ENCODE data around the gene SEC16A. TPM values are rescaled to one million over a fixed set of nuclear protein-coding genes. Genes with fewer than 3 reads are reported as not detected.

SEC16A gene
- total and polyA plus RNA-seq, 2 donors (not counting 3 experiments of a cell fraction or from before 2014, with no cell fraction given), result 34.5 to 80.6 TPM

DNA sequence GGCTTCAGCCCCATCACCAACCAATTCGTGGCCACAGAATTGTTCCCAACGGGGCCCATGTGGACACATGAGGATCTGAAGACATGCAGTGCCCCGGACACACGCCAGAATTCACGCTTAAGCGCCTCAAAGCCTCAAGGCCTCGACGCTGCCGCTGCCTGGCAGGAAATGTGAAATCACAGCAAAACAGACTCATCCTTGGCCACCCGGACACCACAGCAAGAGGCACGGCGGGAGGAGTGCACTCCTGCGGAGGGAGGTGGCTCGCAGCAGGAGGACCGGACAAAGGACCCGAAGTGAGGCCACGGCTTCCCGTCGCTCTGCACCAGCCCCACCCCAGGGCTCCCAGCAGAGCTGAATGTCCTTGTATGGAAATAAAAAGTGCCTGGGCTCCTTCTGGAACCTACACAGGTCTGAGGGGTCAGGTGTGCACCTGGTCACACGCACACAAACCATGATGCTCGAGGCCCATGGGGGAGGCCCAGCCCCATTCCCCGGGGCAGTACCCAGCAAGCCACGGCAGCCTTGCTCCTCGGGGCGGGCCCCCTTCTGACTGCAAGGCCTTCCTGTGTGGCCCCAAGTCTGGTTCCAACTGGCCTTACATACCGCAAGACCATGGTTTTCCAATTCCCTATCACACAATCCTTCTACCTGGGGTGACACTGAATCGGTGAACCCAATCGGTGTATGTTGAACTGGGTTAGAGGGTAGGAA lies 10.0 kb downstream of the SEC16A start:
- no peaks in the 10 kb centered on the region for H4K20me1 ChIP-seq (replicated peaks; ENCODE audit: control insufficient read depth, extremely low read depth, insufficient read depth, low read length)
- BruUV-seq (replicated peaks), result no TSS peak
- peaks cover 64% of the 10 kb centered on the region for H3K79me2 ChIP-seq (ENCODE audit: control insufficient read depth, insufficient read depth, low read length)
- CTCF ChIA-PET, result no interaction called here
- no peak for TF ChIP-seq POLR2A (IDR thresholded peaks at IDR 0.05; ENCODE audit: low read depth, low read length)
- TF ChIP-seq POLR2AphosphoS5 (IDR thresholded peaks at IDR 0.05; ENCODE audit: insufficient read depth, low read depth, low read length), result no peak
- TF ChIP-seq MYC (IDR thresholded peaks at IDR 0.05; ENCODE audit: low read depth, low read length), result no peak
- TF ChIP-seq, protein P1, sequence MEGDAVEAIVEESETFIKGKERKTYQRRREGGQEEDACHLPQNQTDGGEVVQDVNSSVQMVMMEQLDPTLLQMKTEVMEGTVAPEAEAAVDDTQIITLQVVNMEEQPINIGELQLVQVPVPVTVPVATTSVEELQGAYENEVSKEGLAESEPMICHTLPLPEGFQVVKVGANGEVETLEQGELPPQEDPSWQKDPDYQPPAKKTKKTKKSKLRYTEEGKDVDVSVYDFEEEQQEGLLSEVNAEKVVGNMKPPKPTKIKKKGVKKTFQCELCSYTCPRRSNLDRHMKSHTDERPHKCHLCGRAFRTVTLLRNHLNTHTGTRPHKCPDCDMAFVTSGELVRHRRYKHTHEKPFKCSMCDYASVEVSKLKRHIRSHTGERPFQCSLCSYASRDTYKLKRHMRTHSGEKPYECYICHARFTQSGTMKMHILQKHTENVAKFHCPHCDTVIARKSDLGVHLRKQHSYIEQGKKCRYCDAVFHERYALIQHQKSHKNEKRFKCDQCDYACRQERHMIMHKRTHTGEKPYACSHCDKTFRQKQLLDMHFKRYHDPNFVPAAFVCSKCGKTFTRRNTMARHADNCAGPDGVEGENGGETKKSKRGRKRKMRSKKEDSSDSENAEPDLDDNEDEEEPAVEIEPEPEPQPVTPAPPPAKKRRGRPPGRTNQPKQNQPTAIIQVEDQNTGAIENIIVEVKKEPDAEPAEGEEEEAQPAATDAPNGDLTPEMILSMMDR (IDR thresholded peaks at IDR 0.05; ENCODE audit: extremely low read depth in 1 of 2, insufficient read depth in 1 of 2, low read depth in 1 of 2, low read length in 2 of 2), result no peak
- no peak for TF ChIP-seq FOS (IDR thresholded peaks at IDR 0.05; ENCODE audit: borderline replicate concordance, insufficient read depth, low read length)
- DNase-seq (ENCODE audit: low read depth, low spot score) (no peak), FAIRE-seq (no peak)
- no peaks in the 10 kb centered on the region for H3K27me3 ChIP-seq (ENCODE audit: control insufficient read depth in 2 of 2, insufficient read depth in 2 of 2, low read length in 2 of 2)
- no peak overlapping the region for H2AFZ ChIP-seq (ENCODE audit: low read depth, low read length)
- intact Hi-C loops (cut with micrococcal nuclease), result no loop called here
- POLR2A ChIA-PET, result no interaction called here
- no peak overlapping the region for H3K4me2 ChIP-seq (ENCODE audit: insufficient read depth, low read length)
- H3K9me3 ChIP-seq (replicated peaks; ENCODE audit: control insufficient read depth, insufficient read depth, low read length), result no peaks in the 10 kb centered on the region
- H3K9me1 ChIP-seq (replicated peaks; ENCODE audit: control insufficient read depth, extremely low read depth, insufficient read depth, low read length), result no peaks in the 10 kb centered on the region
- H3K36me3 ChIP-seq (ENCODE audit: control insufficient read depth in 2 of 2, extremely low read depth in 1 of 2, insufficient read depth in 2 of 2, low read length in 2 of 2), result peaks cover 34 to 88% of the 10 kb centered on the region in 2 experiments
- no peak overlapping the region for H3K9ac ChIP-seq (replicated peaks; ENCODE audit: extremely low read depth, insufficient read depth, low read length)
- H3K27ac ChIP-seq (ENCODE audit: insufficient read depth, low read depth, low read length), result no peak overlapping the region
- no peaks in the 10 kb centered on the region for H3K4me1 ChIP-seq (ENCODE audit: control insufficient read depth, extremely low read depth, insufficient read depth, low read length)
- no peak overlapping the region for H3K4me3 ChIP-seq (replicated peaks in 1 of 3; ENCODE audit: insufficient read depth in 1 of 3, low read depth in 1 of 3, low read length in 3 of 3)
- dilution Hi-C loops (cut with MboI; ENCODE audit: extremely low pct_ligation_motif_present, low sequenced_read_pairs), result no loop called here

Data from endothelial cell of umbilical vein (primary cell).